GM18505 (cell line): Measurements from ENCODE around the gene ACOT12.
"Not testable (repeated sequence)": the region's sequence is repeated elsewhere in the genome, so short reads cannot be mapped to it uniquely, and the experiment has no call there.

ENCODE experiments used
- ATAC-seq: cut with Tn5 transposase; IDR thresholded peaks from one replicate; pipeline ENCODE4 v1.9.1; 2021; ENCODE audit not compliant: unreplicated experiment
- POLR2A ChIP-seq: IDR thresholded peaks from 4 replicates; pipeline ENCODE4 v1.6.1; 2011; ENCODE audit warnings: borderline replicate concordance; ENCODE audit not compliant: insufficient read depth, insufficient read length; ENCODE audit errors: extremely low read depth

The ACOT12 gene

DNA sequence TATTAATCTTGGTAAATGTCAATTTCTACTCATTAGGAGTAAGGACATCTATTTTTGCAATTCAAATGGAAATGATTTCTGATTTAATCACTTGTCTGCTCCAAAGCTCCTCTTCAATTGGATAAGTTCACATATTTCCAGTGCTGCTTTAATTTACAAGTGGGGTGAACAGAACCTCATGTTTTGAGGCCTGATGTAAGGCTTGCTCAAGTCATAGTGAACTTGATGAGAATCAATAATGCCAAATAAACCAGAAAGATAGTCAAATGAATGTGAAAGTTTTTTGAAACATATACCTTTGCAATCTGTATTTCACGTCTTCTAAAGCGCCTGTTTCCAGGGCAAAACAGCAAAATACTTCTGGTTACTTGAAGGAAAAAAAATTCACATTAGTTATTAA is 15.4 kb upstream of the ACOT12 start:
- ATAC-seq: no peak
- TF ChIP-seq POLR2A: no peak

GRCh38 chr5:81408496-81408895 is 14.6 kb upstream of the ACOT12 start:
- ATAC-seq: no peak
- no peak for TF ChIP-seq POLR2A

GRCh38 chr5:81407811-81408210 is 13.9 kb upstream of the ACOT12 start:
- not testable (repeated sequence) for ATAC-seq

DNA sequence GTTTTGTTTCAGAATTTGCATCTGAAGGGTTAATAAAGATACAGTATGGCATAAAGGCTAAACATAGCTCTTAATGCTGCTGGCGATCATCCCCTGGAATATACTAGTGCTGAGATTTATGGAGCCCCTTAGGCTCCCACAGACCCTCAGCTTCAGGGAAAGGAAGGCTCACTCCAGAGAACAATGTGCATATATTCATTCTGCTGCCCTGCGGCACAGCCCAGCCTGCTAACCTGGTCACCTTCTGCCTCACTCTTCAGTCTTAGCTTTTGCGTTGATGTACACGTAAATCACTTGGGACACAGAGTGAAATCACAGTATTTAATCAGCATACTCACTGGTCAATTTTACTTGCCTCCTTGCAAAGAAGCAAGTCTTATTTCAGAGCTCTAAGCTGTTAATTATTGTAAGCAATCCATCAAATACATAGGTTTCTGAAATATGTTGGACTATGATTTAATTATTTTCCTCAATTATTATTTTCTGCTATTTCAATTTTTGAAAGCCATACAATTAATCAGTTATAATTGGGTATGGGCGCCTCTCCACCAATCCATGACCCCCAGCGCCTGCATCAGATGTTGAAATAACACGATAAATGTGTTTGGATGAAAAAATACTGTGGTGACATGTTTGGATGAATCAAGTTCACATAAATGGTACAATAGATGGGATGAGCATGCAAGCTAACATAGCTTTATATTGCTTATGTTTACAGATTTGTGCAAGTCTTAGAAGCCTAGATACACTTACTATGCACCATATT is 11.4 kb upstream of the ACOT12 start:
- no peak for TF ChIP-seq POLR2A
- ATAC-seq: no peak

- TF ChIP-seq POLR2A: no peak
- ATAC-seq: no peak
These were observed 8.4 kb upstream of the ACOT12 start for GRCh38 chr5:81402192-81402930.

DNA sequence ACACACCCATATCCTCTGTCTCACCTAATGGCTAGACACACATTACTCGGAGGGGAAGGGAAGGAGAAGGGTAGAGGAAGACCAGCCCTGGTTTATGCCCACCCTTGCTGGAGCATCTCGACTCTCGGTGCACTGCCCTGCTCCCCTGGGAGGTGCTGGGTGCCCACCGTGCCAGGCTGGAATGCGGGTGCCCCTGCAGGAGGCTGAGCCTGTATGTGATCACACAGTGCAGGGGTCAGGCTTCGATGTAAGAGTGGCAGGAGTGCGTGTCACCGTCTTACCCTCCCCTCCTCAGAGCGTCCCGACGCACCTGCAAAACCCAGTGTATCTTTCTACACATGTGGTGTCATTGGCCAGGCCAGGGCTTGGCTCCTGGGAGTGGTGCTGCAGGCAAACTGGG is 7.3 kb upstream of the ACOT12 start:
- ATAC-seq: no peak
- TF ChIP-seq POLR2A: no peak

DNA sequence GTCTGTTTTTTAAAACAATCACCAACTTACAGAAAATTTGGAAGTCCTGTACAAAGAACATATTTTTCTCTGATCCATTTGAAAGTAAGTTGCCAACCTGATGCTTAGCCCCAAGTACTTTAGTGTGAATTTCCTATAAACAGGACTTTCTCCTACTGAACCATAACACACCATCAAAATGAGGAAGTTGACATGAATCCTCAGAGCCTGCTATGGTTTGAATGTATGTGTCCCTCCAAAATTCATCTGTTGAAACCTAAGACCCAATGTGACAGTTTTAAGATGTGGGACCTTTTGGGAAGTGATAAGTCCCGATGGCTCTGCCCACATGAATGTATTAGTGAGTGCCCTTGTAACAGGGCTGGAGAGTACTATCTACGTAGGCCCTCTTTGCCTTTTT is 6.4 kb upstream of the ACOT12 start:
- no peak for ATAC-seq

GRCh38 chr5:81398741-81399140 is 4.8 kb upstream of the ACOT12 start:
- TF ChIP-seq POLR2A: no peak
- no peak for ATAC-seq

More for the DNA sequence above, 6.4 kb upstream of the ACOT12 start:
- no peak for TF ChIP-seq POLR2A

- no peak for ATAC-seq
- no peak for TF ChIP-seq POLR2A
These were observed 3.2 kb upstream of the ACOT12 start for GRCh38 chr5:81397176-81397575.

- ATAC-seq: no peak
- TF ChIP-seq POLR2A: no peak
These were observed 1.3 kb upstream of the ACOT12 start for GRCh38 chr5:81395262-81395661.

DNA sequence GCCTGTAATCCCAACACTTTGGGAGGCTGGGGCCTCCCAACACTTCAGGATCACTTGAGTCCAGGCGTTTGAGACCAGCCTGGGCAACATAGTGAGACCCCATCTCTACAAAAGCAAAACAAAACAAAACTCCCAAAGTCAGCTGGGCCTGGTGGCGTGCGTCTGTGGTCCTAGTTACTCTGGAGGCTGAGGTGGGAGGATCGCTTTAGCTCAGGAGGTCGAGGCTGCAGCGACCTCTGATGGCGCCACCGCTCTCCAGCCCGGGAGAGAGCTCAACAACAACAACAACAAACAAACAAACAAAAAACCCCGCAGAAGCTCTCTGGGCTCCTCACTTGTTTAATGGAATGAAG is 528 bp downstream of the ACOT12 start:
- no peak for TF ChIP-seq POLR2A
- ATAC-seq: no peak

GRCh38 chr5:81389025-81389424 is 4.9 kb downstream of the ACOT12 start:
- ATAC-seq: no peak
- TF ChIP-seq POLR2A: no peak

GRCh38 chr5:81388169-81388568 is 5.8 kb downstream of the ACOT12 start:
- ATAC-seq: no peak
- TF ChIP-seq POLR2A: no peak

GRCh38 chr5:81383867-81384266 is 10.1 kb downstream of the ACOT12 start:
- ATAC-seq: no peak

More at GRCh38 chr5:81383867-81384266, 10.1 kb downstream of the ACOT12 start:
- TF ChIP-seq POLR2A: no peak
